ENCODE data around the gene NSA2.
"Not testable (repeated sequence)": the region's sequence is repeated elsewhere in the genome, so short reads cannot be mapped to it uniquely, and the experiment has no call there.

Gene NSA2

DNA sequence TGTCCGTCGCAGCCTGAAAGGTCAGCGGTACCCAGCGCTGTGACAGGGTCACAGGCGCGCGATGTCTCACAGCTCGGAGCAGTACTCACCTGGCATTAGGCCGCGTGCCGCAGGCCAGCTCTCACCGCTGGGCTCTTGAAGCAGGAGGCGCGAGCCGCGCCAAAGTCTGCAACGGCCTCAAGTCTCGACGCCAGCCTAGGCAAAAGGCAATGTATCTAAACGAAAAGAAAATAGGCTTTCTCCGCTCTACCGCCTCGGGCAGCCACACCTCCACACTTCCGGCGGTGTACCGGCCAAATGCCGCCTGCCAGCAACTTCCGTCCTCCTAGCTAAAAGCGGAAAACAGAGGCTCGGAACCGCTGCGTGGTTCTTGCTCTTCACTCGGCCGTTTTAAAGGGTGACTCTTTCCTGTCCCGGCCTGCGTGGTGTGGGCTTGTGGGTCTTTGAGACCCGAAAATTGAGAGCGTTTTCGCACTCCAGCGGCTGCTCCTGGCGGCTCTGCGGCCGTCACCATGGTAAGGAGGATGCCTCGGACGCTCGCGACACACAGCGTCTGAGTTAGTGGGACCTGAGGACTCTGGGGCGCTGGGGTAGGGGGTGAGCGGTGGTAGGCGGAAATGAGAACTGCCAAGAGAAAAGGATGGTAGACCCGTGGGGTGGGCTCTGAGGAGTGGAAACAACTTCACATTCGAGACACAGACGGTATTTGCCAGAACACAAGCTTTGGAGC lies at the start of gene NSA2, which contains the start of gene GFM2:
TSS of gene NSA2 (plus strand) at position 401 of the 730 bp plus-strand sequence. CDS start at position 513, 112 bp downstream.
TSS of gene GFM2 (minus strand) at position 269 of the 730 bp plus-strand sequence. CDS start 3,375 bp downstream, outside the sequence.
- peak; percentile 85 for DNase-seq (ENCODE audit: low read depth)

DNA sequence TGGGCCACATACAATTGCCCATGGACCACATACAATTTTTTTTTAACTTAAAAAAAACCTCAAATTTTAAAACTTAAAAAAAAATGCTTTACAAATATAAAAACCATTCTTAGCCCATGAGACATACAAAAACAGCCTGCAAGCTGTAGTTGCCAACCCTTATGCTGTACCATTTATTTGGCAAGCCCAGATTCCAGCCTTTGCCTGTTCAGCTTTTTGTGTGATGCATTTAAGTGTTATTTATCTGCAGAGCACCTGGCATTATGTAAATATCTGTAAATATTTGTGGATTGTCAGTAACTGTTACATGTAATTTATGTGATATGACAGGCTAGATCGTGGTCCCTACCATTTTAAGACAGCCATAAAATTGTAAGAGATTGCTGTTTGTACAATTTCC lies 49.5 kb upstream of the NSA2 start:
- no peak for DNase-seq (ENCODE audit: low read depth)

DNA sequence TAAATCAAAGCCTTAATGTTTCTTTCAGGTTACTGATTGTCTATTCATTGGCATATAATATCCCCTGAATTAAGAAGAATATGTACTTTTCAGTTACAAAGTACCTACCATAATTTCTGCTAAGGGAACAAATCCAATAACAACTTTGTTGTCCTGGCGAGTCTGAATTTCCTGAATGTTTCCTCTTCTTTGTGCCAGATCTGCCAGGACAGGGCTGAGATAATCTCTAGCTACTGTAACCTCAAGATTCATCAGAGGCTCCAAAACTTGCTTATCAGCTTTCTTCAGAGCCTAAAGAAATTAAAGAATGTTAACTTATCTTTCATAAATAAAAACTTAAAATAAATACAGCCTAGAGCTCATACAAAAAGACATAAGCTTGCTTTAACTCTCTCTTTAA lies 44.8 kb upstream of the NSA2 start:
- no peak for DNase-seq (ENCODE audit: low read depth)

DNA sequence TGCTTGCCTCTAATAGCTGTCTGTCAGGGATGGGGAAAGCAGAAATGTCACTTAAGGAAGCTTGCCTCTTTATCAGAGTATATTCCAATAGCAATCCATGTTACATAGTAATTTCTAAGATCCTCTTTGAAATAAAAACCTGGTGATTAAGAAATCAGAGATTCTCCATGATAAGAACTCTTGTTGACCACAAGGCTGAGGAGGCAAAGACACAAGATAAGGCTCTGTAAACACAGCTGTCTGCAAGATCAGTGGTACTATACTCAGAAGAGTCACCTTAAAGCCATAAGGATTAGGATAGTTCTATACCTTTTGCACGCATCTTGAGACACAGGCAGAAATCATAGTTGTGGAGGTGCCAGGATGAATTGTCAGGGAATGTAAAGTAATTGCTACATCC lies 41.7 kb upstream of the NSA2 start:
- no peak for DNase-seq (ENCODE audit: low read depth)

DNA sequence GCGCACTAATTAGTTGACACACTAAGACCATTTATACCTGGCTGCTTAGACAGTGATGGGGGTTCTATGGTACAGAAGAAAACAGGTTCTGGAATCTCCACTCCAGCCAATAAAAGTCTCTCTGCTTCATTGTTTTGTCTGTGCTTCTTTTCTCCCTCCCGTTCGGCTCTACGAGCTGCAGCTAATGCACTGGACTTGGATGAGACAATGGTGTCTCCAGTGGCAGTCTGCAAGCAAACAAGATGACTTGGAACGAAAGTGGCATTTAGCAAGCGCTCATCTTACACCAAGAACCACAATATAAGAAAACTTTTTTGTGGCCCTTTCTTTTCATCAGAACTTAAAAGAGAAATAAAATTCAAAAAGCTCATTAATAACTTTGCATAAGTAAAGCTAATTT lies 30.3 kb upstream of the NSA2 start:
- DNase-seq (ENCODE audit: low read depth): no peak

DNA sequence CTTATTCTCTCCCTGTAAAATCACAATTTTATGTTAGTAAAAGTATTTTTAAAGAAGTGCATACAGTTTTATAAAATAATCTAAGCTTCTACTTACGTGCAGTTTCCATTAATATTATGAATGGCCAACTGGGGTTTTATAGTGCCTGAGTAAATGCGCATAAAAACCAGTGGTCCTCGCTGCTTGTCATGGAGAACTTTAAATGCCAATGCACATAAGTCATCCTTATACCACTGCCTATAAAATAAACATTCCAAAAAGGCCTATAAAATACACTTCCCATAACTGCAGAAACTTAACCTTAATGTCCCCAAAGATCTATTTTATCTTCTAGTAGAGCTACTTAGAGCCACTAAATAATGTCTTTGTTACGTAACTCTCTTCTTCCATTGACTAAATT lies 28.6 kb upstream of the NSA2 start:
- no peak for DNase-seq (ENCODE audit: low read depth)

DNA sequence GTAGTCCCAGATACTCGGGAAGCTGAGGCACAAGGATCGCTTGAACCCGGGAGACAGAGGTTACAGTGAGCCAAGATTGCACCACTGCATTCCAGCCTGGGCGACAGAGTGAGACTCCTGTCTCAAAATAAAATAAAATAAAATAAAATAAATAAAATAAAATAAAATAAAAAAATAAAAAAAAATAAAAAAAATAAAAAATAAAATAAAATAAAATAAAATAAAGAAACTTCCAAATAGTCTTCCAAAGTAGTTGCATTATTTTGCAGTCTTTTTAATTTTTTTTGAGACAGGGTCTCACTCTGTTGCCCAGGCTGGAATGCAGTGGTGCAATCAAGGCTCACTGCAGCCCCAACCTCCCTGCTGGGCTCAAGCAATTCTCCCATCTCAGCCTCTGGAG lies 18.3 kb upstream of the NSA2 start:
- DNase-seq (ENCODE audit: low read depth): not testable (repeated sequence)

DNA sequence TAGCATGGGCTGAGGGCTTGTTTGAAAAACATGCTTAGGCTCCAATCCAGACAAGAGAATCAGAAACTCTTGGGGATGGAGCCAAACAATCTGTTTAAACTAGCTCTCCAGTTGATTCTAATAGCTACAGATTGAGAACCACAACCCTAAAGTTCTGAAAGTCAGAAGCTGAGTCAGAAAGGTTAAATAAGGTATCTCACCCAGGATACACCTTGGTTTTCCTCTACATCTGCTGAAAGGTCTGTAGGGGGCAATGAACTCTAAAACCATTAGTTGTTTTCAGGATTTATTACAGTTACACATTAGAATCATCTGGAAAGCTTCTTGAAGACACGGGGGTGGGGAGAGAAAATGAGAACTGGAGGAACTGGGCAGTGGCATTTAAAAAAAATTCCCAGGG lies 5.8 kb upstream of the NSA2 start:
- DNase-seq (ENCODE audit: low read depth): no peak

DNA sequence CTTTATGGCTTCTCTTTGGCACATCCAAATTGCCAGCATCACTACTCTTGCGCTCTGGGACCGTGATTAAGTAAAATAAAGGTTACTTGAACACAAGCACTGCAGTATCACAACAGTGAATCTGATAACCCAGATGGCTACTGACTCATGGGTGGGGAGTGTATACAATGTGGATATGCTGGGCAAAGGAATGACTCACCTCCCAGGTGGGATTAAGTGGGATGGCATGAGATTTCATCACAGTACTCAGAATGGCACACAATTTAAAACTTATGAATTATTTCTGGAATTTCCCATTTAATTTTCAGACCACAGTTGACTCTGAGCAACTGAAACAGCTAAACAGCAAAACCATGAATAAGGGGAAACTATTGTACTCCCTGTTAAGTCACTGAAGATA lies 4.5 kb upstream of the NSA2 start:
- DNase-seq (ENCODE audit: low read depth): no peak

DNA sequence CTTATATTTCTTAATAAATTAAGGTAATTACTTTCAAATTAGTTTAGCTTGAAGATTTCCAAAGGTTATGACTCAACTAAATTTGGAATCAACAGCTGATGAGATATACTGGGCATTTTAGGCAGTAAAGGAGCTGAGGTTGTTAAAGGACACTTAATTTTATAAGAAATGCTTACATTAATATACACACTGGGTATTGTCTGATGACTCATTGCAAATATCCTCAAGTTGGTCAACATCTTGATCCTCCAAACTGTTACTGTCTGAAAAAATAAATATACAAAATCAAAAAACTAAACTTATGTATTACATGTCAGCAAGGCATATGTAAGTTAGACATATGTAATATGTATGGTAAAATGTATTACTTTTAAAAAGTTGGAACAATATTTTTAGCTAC lies 3.5 kb upstream of the NSA2 start:
- no peak for DNase-seq (ENCODE audit: low read depth)

DNA sequence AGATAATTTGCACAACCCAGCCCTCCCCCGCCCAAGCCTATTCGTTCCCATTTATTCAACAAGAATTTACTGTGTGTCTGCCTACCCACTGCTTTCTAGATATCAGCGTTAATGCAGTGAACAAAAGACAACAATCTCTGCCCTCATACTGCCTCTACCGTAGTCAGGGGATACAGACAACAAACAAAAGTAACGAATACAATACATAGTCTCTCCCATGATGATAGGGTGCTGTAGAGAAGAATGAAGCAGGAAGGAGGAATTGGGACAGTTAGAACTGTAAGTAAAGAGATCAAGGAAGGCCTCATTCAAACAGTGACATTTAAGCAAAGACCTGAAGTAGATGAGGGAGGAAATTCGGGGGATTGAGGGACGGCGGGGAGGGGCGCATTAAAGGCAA lies 1.8 kb upstream of the NSA2 start:
- DNase-seq (ENCODE audit: low read depth): no peak

DNA sequence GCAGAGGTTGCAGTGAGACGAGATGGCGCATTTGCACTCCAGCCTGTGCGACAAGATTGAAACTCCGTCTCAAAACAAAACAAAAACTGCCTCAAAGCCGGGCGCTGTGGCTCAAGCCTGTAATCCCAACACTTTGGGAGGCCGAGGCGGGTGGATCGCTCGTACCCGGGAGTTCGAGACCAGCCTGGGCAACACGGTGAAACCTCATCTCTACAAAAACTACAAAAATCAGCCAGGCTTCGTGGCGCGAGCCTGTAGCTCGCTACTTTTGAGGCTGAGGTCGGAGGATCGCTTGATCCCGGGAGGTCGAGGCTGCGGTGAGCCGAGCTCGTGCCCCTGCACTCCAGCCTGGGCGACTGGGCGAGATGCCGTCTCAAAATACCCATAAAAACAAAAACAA lies 1.1 kb upstream of the NSA2 start:
- no peak for DNase-seq (ENCODE audit: low read depth)

DNA sequence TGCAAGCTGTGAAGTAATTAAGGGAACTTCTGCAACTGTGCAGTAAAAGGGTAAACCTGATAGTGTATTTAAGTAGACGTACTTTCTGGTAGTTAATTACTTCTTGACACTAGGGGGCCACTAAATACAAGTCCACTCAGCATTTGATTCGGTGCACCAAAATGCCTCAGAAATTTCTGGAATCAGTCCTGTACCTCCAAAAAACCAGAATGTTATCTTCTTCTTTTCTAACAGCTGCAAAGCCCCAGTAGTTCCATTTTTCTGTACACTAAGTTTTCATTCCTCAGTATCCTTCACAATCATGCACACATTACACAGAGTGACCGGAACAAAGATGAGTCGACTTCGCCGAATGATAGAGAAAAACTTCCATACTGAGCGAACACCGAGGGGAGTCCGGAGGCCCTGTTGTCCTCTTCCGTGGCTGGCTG lies 616 bp upstream of the NSA2 start:
- DNase-seq (ENCODE audit: low read depth): no peak

DNA sequence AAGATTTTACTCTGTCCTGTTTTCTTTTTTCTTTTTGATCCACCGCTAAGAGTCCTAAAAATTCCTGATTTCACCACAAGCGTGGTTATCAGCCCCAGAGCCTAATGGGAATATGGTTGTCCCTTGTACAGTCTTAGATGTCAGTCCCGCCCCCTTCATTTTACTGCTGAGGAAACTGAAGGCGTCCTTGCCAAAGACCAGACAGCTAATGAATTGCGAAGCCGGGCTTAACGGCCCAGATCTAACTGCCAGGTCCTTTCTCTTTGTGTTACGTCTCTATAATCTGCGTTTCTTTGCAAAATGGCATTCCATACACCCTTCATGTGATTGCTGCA lies 497 bp downstream of the NSA2 start:
- DNase-seq (ENCODE audit: low read depth): no peak

DNA sequence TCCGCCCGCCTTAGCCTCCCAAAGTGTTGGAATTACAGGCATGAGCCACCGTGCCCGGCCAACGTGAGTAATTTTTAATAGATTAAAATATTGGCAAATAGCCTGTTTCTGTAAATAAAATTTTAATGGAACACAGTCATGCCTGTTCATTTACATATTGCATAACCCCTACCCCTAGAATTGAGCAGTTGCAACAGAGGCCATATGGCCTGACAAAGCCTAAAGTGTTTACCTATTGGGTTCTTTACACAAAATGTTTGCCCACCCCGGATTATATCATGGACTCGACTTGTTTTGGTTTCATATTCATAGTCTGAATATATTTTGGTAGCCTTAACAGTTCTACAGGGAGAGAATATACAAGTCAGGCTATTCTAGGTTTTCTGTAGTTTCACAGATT lies 5.3 kb downstream of the NSA2 start:
- no peak for DNase-seq (ENCODE audit: low read depth)

DNA sequence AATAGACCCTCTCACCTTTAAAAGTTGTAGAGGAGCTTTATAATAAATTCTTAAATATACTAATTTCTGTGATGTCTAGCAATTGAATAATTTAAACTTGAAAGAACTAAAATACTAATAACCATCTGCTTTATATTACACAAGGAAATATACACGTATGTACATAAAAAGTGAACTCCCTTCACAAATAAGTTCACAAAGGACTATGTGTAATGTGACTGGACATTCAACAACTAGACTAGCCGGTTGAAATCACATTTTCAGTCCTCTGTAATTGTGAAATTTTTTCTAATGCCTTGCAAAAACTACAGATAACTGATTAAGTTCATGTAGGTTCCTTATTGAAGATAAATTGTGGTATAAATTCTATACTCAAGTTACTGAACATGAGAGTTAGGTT lies 11.6 kb downstream of the NSA2 start:
- no peak for DNase-seq (ENCODE audit: low read depth)

DNA sequence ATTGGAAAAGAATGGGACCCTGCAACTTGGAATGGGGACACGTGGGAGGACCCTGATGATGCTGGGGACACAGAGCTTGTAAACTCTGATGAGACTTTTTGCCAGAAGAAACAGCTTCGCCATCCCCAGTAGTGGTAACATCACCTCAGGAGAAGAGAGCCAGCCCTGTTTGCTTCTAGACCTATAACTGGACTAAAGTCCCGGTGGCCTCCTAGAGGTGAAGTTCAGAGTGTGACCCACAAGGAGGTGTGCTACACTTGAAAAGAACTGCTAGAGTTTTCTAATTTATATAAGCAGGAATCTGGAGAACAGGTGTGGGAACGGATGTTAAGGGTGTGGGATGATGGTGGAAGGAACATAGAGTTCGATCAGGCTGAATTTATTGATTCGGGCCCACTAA lies 19.8 kb downstream of the NSA2 start:
- DNase-seq (ENCODE audit: low read depth): no peak

DNA sequence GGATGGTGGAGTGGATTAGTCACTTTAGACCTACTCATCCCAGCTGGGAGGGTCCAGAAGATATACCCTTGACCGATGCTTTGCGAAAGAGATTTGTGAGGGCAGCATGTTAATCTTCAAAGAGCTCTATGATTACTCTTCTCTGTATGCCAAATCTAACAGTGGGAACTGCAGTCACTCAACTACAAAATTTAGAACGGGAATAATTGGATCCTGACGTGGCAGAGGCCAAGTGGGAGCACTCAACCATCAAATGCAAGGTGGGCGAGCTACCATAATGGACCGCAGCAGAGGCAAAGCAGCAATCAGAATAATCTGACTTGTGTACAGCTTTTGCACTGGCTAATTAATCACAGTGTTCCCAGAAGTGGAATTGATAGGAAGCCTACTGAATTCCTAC lies 20.4 kb downstream of the NSA2 start:
- no peak for DNase-seq (ENCODE audit: low read depth)

DNA sequence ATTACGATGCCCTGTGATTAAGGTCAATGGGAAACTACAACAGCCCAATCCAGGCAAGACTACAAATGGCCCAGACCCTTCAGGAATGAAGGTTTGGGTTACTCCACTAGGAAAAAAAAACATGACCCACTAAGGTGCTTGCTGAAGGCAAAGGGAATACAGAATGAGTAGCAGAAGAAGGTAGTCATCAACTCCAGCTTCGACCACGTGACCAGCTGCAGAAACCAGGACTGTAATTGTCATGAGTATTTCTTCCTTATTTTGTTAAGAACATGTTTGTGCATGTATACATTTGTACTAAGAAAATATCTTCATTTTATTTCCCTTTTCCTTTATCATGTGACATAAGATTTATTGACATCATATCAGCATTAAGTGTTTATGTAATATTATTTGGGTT lies 24.6 kb downstream of the NSA2 start:
- DNase-seq (ENCODE audit: low read depth): not testable (repeated sequence)

DNA sequence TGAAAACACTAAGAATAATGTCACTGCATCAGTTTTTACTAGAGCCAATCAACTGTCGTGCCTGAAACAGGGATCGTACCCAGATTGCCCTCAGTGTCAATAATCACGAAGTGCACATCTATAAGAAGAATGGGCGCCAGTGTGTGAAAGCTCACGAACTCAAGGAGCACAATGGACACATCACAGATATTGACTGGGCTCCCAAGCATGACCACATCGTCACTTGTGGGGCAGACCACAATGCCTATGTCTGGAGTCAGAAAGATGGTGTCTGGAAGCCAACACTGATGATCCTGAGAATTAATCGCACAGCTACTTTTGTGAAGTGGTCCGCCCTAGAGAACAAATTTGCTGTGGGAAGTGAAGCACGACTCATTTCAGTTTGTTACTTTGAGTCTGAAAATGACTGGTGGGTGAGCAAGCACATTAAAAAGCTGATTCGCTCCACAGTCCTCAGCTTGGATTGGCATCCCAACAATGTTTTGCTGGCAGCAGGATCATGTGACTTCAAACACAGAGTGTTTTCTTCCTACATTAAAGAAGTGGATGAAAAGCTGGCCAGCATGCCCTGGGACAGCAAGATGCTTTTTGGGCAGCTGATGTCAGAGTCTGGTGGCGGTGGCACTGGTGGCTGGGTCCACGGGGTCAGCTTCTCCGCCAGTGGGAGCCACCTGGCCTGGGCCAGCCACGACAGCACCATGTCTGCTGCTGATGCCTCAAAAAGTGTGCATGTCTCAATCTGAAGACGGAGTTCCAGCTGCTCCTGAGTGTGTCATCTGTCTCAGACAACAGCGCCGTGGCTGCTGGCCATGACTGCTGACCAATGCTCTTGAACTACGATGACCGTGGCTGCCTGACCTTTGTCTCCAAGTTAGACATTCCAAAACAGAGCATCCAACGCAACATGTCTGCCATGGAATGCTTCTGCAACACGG lies 32.2 kb downstream of the NSA2 start:
- DNase-seq (ENCODE audit: low read depth): no peak

DNA sequence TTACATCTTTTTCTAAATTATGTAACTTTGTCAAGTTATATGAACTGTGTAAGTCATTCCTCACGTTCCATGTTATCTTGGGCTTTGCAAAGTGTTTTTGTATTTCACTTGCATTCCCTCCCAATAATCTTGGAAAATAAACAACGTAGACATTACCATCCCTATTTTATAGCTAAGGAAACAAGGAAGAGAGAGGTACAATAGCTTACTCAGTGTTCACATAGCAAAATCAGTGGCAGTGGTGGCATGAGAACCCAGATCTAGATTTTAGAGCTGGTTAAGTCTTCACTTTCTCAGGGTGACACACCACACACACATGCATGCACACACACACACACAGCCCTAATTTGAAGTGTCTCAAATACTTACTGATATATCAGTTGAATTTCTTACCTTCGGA lies 34.1 kb downstream of the NSA2 start:
- no peak for DNase-seq (ENCODE audit: low read depth)

DNA sequence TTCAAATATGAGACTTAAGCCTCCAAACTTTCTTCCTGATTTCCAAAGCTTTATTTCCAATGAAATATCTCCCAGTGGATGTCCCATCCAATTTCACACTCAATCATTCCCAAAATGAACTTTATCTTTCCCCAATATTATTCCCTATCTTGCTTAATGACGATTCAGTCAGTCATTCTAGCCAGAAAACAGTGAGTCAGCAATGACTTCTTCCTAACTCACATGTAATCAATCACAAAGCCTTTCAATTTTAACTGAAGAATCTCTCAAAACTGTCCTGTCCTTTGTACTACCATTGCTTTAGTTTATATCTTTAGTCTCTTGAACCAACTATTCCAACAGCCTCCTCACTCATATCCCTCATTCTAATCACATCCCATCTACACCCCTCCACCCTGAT lies 34.9 kb downstream of the NSA2 start:
- no peak for DNase-seq (ENCODE audit: low read depth)

DNA sequence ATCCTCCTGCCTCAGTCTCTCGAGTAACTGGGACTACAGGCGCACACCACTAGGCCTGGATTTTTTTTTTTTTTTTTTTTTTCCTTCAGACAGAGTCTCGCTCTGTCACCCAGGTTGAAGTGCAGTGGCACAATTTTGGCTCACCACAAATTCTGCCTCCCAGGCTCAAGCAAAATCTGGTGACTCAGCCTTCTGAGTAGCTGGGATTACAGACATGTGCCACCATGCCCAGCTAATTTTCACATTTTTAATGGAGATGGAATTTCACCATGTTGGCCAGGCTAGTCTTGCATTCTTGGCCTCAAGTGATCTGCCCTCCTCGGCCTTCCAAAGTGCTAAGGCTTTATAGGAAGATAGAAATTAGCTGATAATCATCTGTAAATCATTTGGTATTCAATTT lies 43.9 kb downstream of the NSA2 start:
- no peak for DNase-seq (ENCODE audit: low read depth)
